K562 (cell line): ENCODE measurements around the gene CARD10. TPM values are rescaled to one million over a fixed set of nuclear protein-coding genes. Genes with fewer than 3 reads are reported as not detected.
A peak's percentile ranks its signal among the peaks of the same experiment; 100 is the strongest.

Experiments used
- ATAC-seq: fragments of 200-7000 bp; cut with Tn5 transposase; 3 replicates; pipeline ENCODE4 v1.9.1; 2020; ENCODE audit warnings: moderate library complexity
- BruUV-seq: library from RNA; stranded (reverse); fragments of 400-500 nt; replicated peaks from 2 replicates; lab custom pipeline; 2021; lab: Mats Ljungman, UMichigan
- CTCF ChIA-PET: fragments of 300-600 bp; formaldehyde crosslinking; extraction: SDS; loops from one replicate; lab custom pipeline; 2021; ENCODE audit warnings: low intra/inter-chr PET ratio; lab: Yijun Ruan, JAX
- POLR2A ChIA-PET: fragments of 300-600, 350-650 bp; sonication (Branson Sonifier 250); formaldehyde crosslinking; extraction: SDS; loops from one replicate; lab custom pipeline; 2021; ENCODE audit warnings: antibody characterized with exemption, inconsistent platforms; lab: Yijun Ruan, JAX
- DNase-seq, 4 experiments: peaks; one replicate each; pipeline versions ENCODE4 v3.0.0 to v3.0.0-alpha.2; 2011 to 2018; ENCODE audit warnings: low spot score in 3 of 4, mixed read lengths in 3 of 4; ENCODE audit errors: extremely low read depth in 1 of 4
- FAIRE-seq: peaks from 2 replicates; lab custom pipeline; 2011; peaks lifted over from hg19 to GRCh38; lab: Jason Lieb, UNC
- H2AFZ ChIP-seq: 2 replicates; pipeline ENCODE4 v1.6.0; 2011; ENCODE audit warnings: low read depth, low read length, control low read depth, inconsistent platforms
- H3K27ac ChIP-seq: fragments of 200-600 bp; 3 replicates; pipeline ENCODE4 v1.8.0; 2011; ENCODE audit warnings: low read depth, mild to moderate bottlenecking, control low read depth, inconsistent platforms, low read length, moderate library complexity, mixed read lengths; ENCODE audit errors: extremely low read depth
- H3K27me3 ChIP-seq, 2 experiments: fragments of 300-600 bp in 1 of 2; 2 replicates in 1 of 2; 3 replicates in 1 of 2; pipeline versions ENCODE4 v1.6.0 to v1.8.0; 2011; ENCODE audit warnings: inconsistent platforms in 2 of 2, low read length in 2 of 2, mild to moderate bottlenecking in 1 of 2, mixed read lengths in 1 of 2, moderate library complexity in 1 of 2; ENCODE audit not compliant: control insufficient read depth in 2 of 2, insufficient read depth in 2 of 2
- H3K36me3 ChIP-seq: fragments of 300-600 bp; 3 replicates; pipeline ENCODE4 v1.8.0; 2011; ENCODE audit warnings: mild to moderate bottlenecking, low read length, inconsistent platforms; ENCODE audit not compliant: control insufficient read depth, insufficient read depth
- H3K4me1 ChIP-seq, 2 experiments: fragments of 200-600 bp in 1 of 2; replicated peaks in 1 of 2; 2 replicates in 1 of 2; 3 replicates in 1 of 2; pipeline versions ENCODE4 v1.5.1 to v1.8.0; 2011; ENCODE audit warnings: inconsistent platforms in 2 of 2, low read length in 2 of 2, mild to moderate bottlenecking in 1 of 2, mixed read lengths in 1 of 2, moderate library complexity in 1 of 2; ENCODE audit not compliant: control insufficient read depth in 2 of 2, insufficient read depth in 2 of 2
- H3K4me2 ChIP-seq: 2 replicates; pipeline ENCODE4 v1.6.1; 2011; ENCODE audit warnings: low read length, control low read depth, inconsistent platforms, mixed read lengths; ENCODE audit not compliant: insufficient read depth
- H3K4me3 ChIP-seq: fragments of 200-600 bp; sonication (generic), shearing (Covaris generic); 2 replicates; pipeline ENCODE4 v1.5.1; 2016; ENCODE audit warnings: control low read depth, inconsistent platforms
- H3K79me2 ChIP-seq: fragments of 200-600 bp; 3 replicates; pipeline ENCODE4 v1.8.0; 2011; ENCODE audit warnings: low read length, inconsistent platforms; ENCODE audit not compliant: control insufficient read depth, insufficient read depth
- H3K9ac ChIP-seq, 2 experiments: 2 replicates each; pipeline versions ENCODE4 v1.6.0 to v1.6.1; 2011; ENCODE audit warnings: low read depth in 2 of 2, low read length in 2 of 2, control low read depth in 1 of 2, inconsistent platforms in 1 of 2, mild to moderate bottlenecking in 1 of 2, mixed read lengths in 1 of 2; ENCODE audit not compliant: insufficient read depth in 1 of 2
- H3K9me1 ChIP-seq: one replicate; pipeline ENCODE4 v1.6.0; 2011; ENCODE audit warnings: inconsistent platforms, mild to moderate bottlenecking, low read length, moderate library complexity; ENCODE audit not compliant: control insufficient read depth, insufficient read depth
- H3K9me3 ChIP-seq: replicated peaks from 2 replicates; pipeline ENCODE4 v1.5.1; 2011; ENCODE audit warnings: low read depth, low read length, inconsistent platforms; ENCODE audit not compliant: control insufficient read depth, insufficient read depth
- H4K20me1 ChIP-seq: replicated peaks from 2 replicates; pipeline ENCODE4 v1.6.1; 2011; ENCODE audit warnings: low read length, inconsistent platforms, mixed read lengths; ENCODE audit not compliant: control insufficient read depth, insufficient read depth
- ZKSCAN1 ChIP-seq: fragments of 150-350 bp; IDR thresholded peaks from 2 replicates; pipeline ENCODE4 v1.6.1; 2016; ENCODE audit warnings: low read depth, low read length
- ZNF212 ChIP-seq: fragments of 450-650 bp; formaldehyde crosslinking; IDR thresholded peaks from 2 replicates; pipeline ENCODE4 v1.4.0; 2020; ENCODE audit warnings: mild to moderate bottlenecking
- ZNF507 ChIP-seq: conservative IDR thresholded peaks from 2 replicates; pipeline ENCODE4 v1.6.1; 2017; ENCODE audit warnings: missing genetic modification characterization, missing compliant biosample characterization
- WGBS: fragments of 100-300 bp; shearing (Covaris generic); methylation state at CpG from one replicate; pipeline ENCODE4 v1.1.6; 2016; ENCODE audit warnings: low coverage, mixed read lengths; ENCODE audit not compliant: insufficient coverage; ENCODE audit errors: missing lambda C conversion rate; 5-methylcytosine and 5-hydroxymethylcytosine counted together
- in situ Hi-C: fragments of 300-500 bp; cut with MboI; formaldehyde crosslinking; loops from 4 replicates; pipeline ENCODE4 v1.15.0; 2018; ENCODE audit warnings: inconsistent platforms, mixed read lengths
- intact Hi-C: fragments of 100-400 bp; cut with micrococcal nuclease; formaldehyde crosslinking; loops from 2 replicates; pipeline ENCODE4 v1.14.2; 2022
- polyA plus RNA-seq, 8 experiments: library from polyadenylated mRNA; depleted of rRNA in 4 of 8; stranded (reverse) in 5 of 8; unstranded in 3 of 8; fragments of >200 nt; fragmentation: Nextera tagmentation in 2 of 8; fragmentation: Illumina TruSeq in 1 of 8; extraction: Ambion mirVana in 2 of 8; extraction: Trizol in 1 of 8; gene quantifications; 2 replicates each; pipeline versions ENCODE4 v1.2.1 to v1.2.3, GENCODE V29; 2011 to 2014; ENCODE audit warnings: inconsistent platforms in 1 of 8, missing spikeins in 1 of 8
- total RNA-seq, 7 experiments: library from RNA; depleted of rRNA in 6 of 7; stranded (reverse); fragments of >200 nt in 6 of 7; fragmentation: Illumina TruSeq in 2 of 7; extraction: Trizol in 2 of 7; gene quantifications; 2 replicates each; pipeline versions ENCODE4 v1.2.1 to v1.2.3, GENCODE V29; 2011 to 2021; ENCODE audit warnings: low replicate concordance in 1 of 7

Gene CARD10
- total and polyA plus RNA-seq, 9 of the 15 experiments (the other 6 are each of a cell fraction or from before 2014, with no cell fraction given): 0.13 to 5.8 (median 1.6) TPM

GRCh38 chr22:37547251-37547741 lies 28.1 kb upstream of the CARD10 start:
- no peak for FAIRE-seq
- BruUV-seq: no TSS peak

GRCh38 chr22:37546437-37547250 lies 27.4 kb upstream of the CARD10 start:
- H3K27ac ChIP-seq: no peak overlapping the region
- no peak overlapping the region for H3K4me2 ChIP-seq
- ATAC-seq: no peak
- no peaks in the 10 kb centered on the region for H4K20me1 ChIP-seq
- no peak overlapping the region for H2AFZ ChIP-seq
- no peak for DNase-seq
- intact Hi-C loops (no loop called here), in situ Hi-C loops (loop anchor here (10.0 kb wide), 1 partner anchor 428 kb away; no protein-coding TSS in a partner anchor)
- no peaks in the 10 kb centered on the region for H3K36me3 ChIP-seq
- H3K27me3 ChIP-seq: no peaks in the 10 kb centered on the region
- CTCF ChIA-PET: interaction anchor here (2.1 kb wide), 1 partner anchor 15 kb away, joined by 16 read pairs; no protein-coding TSS in a partner anchor
- BruUV-seq: no TSS peak
- H3K9ac ChIP-seq: peak overlapping the region in 1 of 2 experiments; percentile 45; a peak in 1 of 4 replicates
- no peaks in the 10 kb centered on the region for H3K9me3 ChIP-seq
- no peaks in the 10 kb centered on the region for H3K9me1 ChIP-seq
- no peak for FAIRE-seq
- no peak overlapping the region for H3K4me3 ChIP-seq
- TF ChIP-seq ZKSCAN1 (peak; percentile 99), ZNF507 (tag) (no peak)
- TF ChIP-seq, all 486 proteins: peak for 1
- WGBS: 57% methylated on average over 8 of the region's 21 CpGs
- POLR2A ChIA-PET: interaction anchor here (0.5 to 2.7 kb wide), 3 partner anchors 17 to 92 kb away, joined by 3 to 11 read pairs (median 3); no protein-coding TSS in a partner anchor
- Histone ChIP-seq H3K79me2 (no peaks in the 10 kb centered on the region), H3K4me1 (peaks cover 7 to 27% of the 10 kb centered on the region in 2 experiments; a peak in 4 of 5 replicates)

More at GRCh38 chr22:37547251-37547741, 28.1 kb upstream of the CARD10 start:
- 68% methylated on average over 7 of the region's 9 CpGs for WGBS
- TF ChIP-seq ZNF212 (CRISPR knock-in tag): no peak
- TF ChIP-seq ZKSCAN1: peak; percentile 68; the same call in 1 of the 2 replicates
- Histone ChIP-seq H4K20me1 (no peaks in the 10 kb centered on the region), H3K4me2 (no peak overlapping the region), H3K79me2 (no peaks in the 10 kb centered on the region; the same call in 2 of the 3 replicates), H3K27ac (no peak overlapping the region), H3K4me3 (no peak overlapping the region), H3K27me3 (no peaks in the 10 kb centered on the region), H2AFZ (no peak overlapping the region), H3K9me3 (no peaks in the 10 kb centered on the region), H3K9ac (0 out of 4 replicates have a peak overlapping the region, but pooled peaks of 1 of the 2 experiments have one; percentile 45), H3K9me1 (no peaks in the 10 kb centered on the region), H3K4me1 (peaks cover 13 to 33% of the 10 kb centered on the region in 2 experiments), H3K36me3 (no peaks in the 10 kb centered on the region)
- DNase-seq (no peak), ATAC-seq (no peak)
- intact Hi-C loops: no loop called here
- in situ Hi-C loops: loop anchor here (10.0 kb wide), 1 partner anchor 428 kb away; no protein-coding TSS in a partner anchor
- POLR2A ChIA-PET: interaction anchor here (0.9 to 2.7 kb wide), 3 partner anchors 17 to 21 kb away, joined by 3 to 11 read pairs (median 3); no protein-coding TSS in a partner anchor
- CTCF ChIA-PET: no interaction called here
